ENCODE data around the gene FHIT.

Gene FHIT

DNA sequence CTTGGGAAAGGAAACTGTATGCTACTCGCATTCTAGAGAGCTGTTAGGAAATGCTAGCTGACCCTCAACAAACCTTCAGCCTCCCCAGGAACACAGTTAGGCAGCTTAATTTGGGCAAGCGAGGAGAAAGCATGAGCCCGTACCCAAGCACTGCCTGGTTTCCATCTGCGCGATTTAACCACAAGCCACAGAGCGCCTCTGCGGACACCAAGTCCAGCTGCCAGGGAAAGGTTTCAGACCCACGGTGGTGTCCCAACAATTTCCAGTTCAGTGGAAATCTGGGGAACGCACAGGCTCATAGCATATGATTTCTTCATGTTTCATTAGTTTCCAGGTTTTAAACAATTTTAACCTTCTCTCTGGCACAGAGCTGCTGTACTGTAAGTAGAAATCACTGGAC is 617.6 kb downstream of the FHIT start:
- Histone ChIP-seq H3K9me3 (ENCODE audit: control insufficient read depth in 5 of 5, low read length in 5 of 5) (no peaks in the 10 kb centered on the region), H3K27ac (ENCODE audit: low read depth, low read length) (no peak overlapping the region), H3K27me3 (ENCODE audit: control insufficient read depth in 5 of 5, insufficient read depth in 4 of 5, low read length in 5 of 5) (no peaks in the 10 kb centered on the region), H3K9ac (ENCODE audit: low read length in 5 of 5) (no peak overlapping the region), H3K4me3 (ENCODE audit: low read depth in 1 of 5, low read length in 5 of 5) (no peak overlapping the region), H3K36me3 (ENCODE audit: control insufficient read depth in 5 of 5, insufficient read depth in 5 of 5, low read length in 5 of 5) (no peaks in the 10 kb centered on the region), H3K4me1 (ENCODE audit: control insufficient read depth in 5 of 5, insufficient read depth in 5 of 5, low read length in 5 of 5) (peaks cover 0 to 7% (median 3%) of the 10 kb centered on the region in 5 donors)

DNA sequence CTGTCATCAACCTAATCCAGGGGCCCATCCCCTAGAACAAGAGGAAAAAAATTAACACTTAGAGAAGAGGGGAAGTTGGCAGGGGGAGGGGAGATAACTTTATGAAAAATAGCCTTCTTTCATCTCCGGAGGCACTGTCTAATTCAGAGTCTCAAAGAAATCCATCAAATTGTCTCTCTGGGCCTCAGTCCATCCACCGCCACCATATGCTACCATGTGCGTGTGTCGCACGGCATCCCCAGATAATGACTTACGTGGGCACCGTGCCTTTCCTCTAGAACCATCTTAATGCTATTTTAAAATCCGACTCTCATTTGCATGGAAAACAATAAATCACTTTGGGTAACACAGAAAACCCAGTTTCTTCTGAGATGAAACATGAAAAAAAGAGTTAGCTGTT is 619.7 kb downstream of the FHIT start:
- H3K27me3 ChIP-seq (ENCODE audit: control insufficient read depth in 5 of 5, insufficient read depth in 4 of 5, low read length in 5 of 5) = no peaks in the 10 kb centered on the region
- no peak overlapping the region for H3K9ac ChIP-seq (ENCODE audit: low read length in 5 of 5)
- H3K27ac ChIP-seq (ENCODE audit: low read depth, low read length) = no peak overlapping the region
- no peak overlapping the region for H3K4me3 ChIP-seq (ENCODE audit: low read depth in 1 of 5, low read length in 5 of 5)
- H3K9me3 ChIP-seq (ENCODE audit: control insufficient read depth in 5 of 5, low read length in 5 of 5) = no peaks in the 10 kb centered on the region
- H3K4me1 ChIP-seq (ENCODE audit: control insufficient read depth in 5 of 5, insufficient read depth in 5 of 5, low read length in 5 of 5) = peaks cover 0 to 7% (median 3%) of the 10 kb centered on the region in 5 donors
- no peaks in the 10 kb centered on the region for H3K36me3 ChIP-seq (ENCODE audit: control insufficient read depth in 5 of 5, insufficient read depth in 5 of 5, low read length in 5 of 5)

DNA sequence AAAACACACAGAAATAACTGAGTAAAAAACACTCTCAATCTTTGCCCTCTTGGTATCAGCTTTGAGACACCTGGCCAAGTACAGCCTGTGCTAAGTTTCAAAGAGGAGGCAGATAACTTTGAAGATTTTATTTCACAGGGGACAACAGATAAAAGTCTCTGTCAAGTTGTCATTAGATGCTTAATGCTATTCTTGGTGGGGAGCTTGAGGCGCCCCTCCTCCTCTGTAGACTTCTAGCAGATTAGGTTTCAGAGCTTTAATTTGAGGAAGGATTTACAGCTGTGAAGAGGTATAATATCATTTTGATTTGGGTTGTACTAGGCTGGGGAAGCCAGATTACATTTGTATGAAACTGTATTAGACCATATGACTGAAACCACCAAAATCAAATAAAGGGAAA is 620.3 kb downstream of the FHIT start:
- no peaks in the 10 kb centered on the region for H3K27me3 ChIP-seq (ENCODE audit: control insufficient read depth in 5 of 5, insufficient read depth in 4 of 5, low read length in 5 of 5)
- H3K4me1 ChIP-seq (ENCODE audit: control insufficient read depth in 5 of 5, insufficient read depth in 5 of 5, low read length in 5 of 5) = peaks cover 0 to 7% (median 3%) of the 10 kb centered on the region in 5 donors
- H3K9ac ChIP-seq (ENCODE audit: low read length in 5 of 5) = no peak overlapping the region
- no peaks in the 10 kb centered on the region for H3K36me3 ChIP-seq (ENCODE audit: control insufficient read depth in 5 of 5, insufficient read depth in 5 of 5, low read length in 5 of 5)
- H3K4me3 ChIP-seq (ENCODE audit: low read depth in 1 of 5, low read length in 5 of 5) = no peak overlapping the region
- no peaks in the 10 kb centered on the region for H3K9me3 ChIP-seq (ENCODE audit: control insufficient read depth in 5 of 5, low read length in 5 of 5)
- H3K27ac ChIP-seq (ENCODE audit: low read depth, low read length) = no peak overlapping the region

DNA sequence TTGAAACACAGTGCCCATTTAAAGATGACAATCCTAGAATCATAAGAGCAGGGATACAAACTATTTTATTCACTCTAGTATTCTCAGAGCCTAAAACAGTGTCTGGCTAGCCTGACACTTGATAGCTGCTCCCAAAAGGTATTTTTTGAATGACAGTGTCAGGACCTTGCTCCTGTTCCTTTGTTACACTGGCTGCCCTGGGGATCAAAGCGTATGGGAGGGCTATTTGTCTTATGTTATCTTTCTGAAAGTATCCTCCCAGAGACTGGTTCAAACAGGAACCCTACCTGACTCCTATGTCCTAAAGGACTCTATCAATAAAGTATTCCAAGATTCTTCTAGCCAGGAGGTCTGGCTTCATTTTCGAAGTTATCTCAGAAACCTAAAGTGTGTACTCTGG is 621.4 kb downstream of the FHIT start:
- no peak overlapping the region for H3K9ac ChIP-seq (ENCODE audit: low read length in 5 of 5)

DNA sequence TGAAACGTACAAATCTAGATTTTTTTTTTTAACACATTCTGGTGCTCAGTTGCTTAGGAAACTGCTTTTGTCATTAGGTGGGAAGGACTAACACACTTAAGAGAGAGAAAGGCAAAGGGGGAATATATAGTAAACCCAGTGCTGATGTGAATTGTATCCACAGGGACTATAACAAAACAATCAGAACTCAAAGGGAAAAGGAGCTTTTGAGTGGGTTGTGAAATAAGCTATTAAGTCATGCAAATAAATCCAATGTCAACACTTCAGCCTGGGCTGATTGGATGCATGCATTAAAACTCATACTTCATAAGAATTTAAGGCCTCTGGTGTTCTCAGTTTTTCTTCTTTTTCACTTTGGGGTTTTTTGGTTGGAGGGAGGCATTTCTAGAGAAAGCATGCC is 628.9 kb downstream of the FHIT start:
- Histone ChIP-seq H3K9ac (ENCODE audit: low read length in 5 of 5) (no peak overlapping the region), H3K4me3 (ENCODE audit: low read depth in 1 of 5, low read length in 5 of 5) (no peak overlapping the region), H3K36me3 (ENCODE audit: control insufficient read depth in 5 of 5, insufficient read depth in 5 of 5, low read length in 5 of 5) (no peaks in the 10 kb centered on the region), H3K27me3 (ENCODE audit: control insufficient read depth in 5 of 5, insufficient read depth in 4 of 5, low read length in 5 of 5) (no peaks in the 10 kb centered on the region), H3K27ac (ENCODE audit: low read depth, low read length) (no peak overlapping the region), H3K4me1 (ENCODE audit: control insufficient read depth in 5 of 5, insufficient read depth in 5 of 5, low read length in 5 of 5) (no peaks in the 10 kb centered on the region), H3K9me3 (ENCODE audit: control insufficient read depth in 5 of 5, low read length in 5 of 5) (peaks cover 0 to 2% (median 0%) of the 10 kb centered on the region in 5 donors)

More for the DNA sequence above, 621.4 kb downstream of the FHIT start:
- peaks cover 0 to 7% (median 3%) of the 10 kb centered on the region in 5 donors for H3K4me1 ChIP-seq (ENCODE audit: control insufficient read depth in 5 of 5, insufficient read depth in 5 of 5, low read length in 5 of 5)
- H3K4me3 ChIP-seq (ENCODE audit: low read depth in 1 of 5, low read length in 5 of 5) = no peak overlapping the region
- H3K36me3 ChIP-seq (ENCODE audit: control insufficient read depth in 5 of 5, insufficient read depth in 5 of 5, low read length in 5 of 5) = no peaks in the 10 kb centered on the region
- H3K27ac ChIP-seq (ENCODE audit: low read depth, low read length) = no peak overlapping the region
- H3K9me3 ChIP-seq (ENCODE audit: control insufficient read depth in 5 of 5, low read length in 5 of 5) = no peaks in the 10 kb centered on the region
- no peaks in the 10 kb centered on the region for H3K27me3 ChIP-seq (ENCODE audit: control insufficient read depth in 5 of 5, insufficient read depth in 4 of 5, low read length in 5 of 5)

DNA sequence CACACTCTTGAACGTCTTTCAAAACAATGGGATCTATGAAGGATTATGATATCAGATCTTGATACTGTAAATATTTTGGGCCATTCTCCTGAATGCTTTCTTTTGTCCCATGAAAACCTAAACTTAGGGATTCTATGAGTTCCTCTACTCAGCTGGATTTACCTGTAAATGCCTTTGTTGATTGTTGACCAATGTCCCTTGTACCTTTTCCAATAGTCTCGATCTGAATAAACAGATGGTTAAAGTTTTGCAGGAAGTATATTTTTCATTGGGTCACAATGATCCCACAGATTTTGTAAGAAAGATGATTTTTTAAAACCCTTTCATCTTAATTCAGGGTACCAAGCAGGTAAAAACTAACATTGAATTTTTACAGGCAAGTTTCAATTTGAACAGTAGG is 634.1 kb downstream of the FHIT start:
- no peak overlapping the region for H3K27ac ChIP-seq (ENCODE audit: low read depth, low read length)
- peaks cover 0 to 2% (median 0%) of the 10 kb centered on the region in 5 donors for H3K9me3 ChIP-seq (ENCODE audit: control insufficient read depth in 5 of 5, low read length in 5 of 5)
- no peaks in the 10 kb centered on the region for H3K4me1 ChIP-seq (ENCODE audit: control insufficient read depth in 5 of 5, insufficient read depth in 5 of 5, low read length in 5 of 5)
- H3K4me3 ChIP-seq (ENCODE audit: low read depth in 1 of 5, low read length in 5 of 5) = no peak overlapping the region
- no peaks in the 10 kb centered on the region for H3K36me3 ChIP-seq (ENCODE audit: control insufficient read depth in 5 of 5, insufficient read depth in 5 of 5, low read length in 5 of 5)
- no peaks in the 10 kb centered on the region for H3K27me3 ChIP-seq (ENCODE audit: control insufficient read depth in 5 of 5, insufficient read depth in 4 of 5, low read length in 5 of 5)
- H3K9ac ChIP-seq (ENCODE audit: low read length in 5 of 5) = no peak overlapping the region

DNA sequence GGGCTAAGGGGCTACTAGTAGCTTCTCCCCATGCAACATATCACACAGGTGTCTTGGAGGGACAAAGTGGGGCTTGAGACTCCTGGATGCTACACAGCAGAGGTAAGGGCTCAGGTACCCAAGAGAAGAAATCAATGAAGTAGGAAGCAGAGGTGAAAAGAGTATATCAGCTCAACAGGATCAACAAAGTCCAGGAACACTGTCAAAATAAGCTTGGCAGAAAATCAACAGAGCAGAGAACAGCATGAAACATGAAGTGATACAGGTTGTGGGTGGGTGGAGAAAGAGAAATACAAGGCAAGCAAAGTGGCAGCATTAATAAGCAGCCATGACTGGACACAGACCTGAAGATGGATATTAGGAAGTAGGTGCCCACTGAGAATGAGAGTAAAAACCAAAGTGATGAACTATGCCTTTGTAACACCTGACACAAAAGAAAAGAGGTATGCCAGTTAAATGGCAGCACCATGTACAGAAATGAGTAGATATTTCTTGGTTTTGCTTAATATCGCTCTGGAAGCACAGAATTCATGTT is 637.4 kb downstream of the FHIT start:
- H3K9ac ChIP-seq (ENCODE audit: low read length in 5 of 5) = no peak overlapping the region
- H3K27ac ChIP-seq (ENCODE audit: low read depth, low read length) = no peak overlapping the region
- no peak overlapping the region for H3K4me3 ChIP-seq (ENCODE audit: low read depth in 1 of 5, low read length in 5 of 5)
- peaks cover 0 to 13% (median 6%) of the 10 kb centered on the region in 5 donors for H3K4me1 ChIP-seq (ENCODE audit: control insufficient read depth in 5 of 5, insufficient read depth in 5 of 5, low read length in 5 of 5)
- no peaks in the 10 kb centered on the region for H3K36me3 ChIP-seq (ENCODE audit: control insufficient read depth in 5 of 5, insufficient read depth in 5 of 5, low read length in 5 of 5)
- no peaks in the 10 kb centered on the region for H3K9me3 ChIP-seq (ENCODE audit: control insufficient read depth in 5 of 5, low read length in 5 of 5)
- no peaks in the 10 kb centered on the region for H3K27me3 ChIP-seq (ENCODE audit: control insufficient read depth in 5 of 5, insufficient read depth in 4 of 5, low read length in 5 of 5)

DNA sequence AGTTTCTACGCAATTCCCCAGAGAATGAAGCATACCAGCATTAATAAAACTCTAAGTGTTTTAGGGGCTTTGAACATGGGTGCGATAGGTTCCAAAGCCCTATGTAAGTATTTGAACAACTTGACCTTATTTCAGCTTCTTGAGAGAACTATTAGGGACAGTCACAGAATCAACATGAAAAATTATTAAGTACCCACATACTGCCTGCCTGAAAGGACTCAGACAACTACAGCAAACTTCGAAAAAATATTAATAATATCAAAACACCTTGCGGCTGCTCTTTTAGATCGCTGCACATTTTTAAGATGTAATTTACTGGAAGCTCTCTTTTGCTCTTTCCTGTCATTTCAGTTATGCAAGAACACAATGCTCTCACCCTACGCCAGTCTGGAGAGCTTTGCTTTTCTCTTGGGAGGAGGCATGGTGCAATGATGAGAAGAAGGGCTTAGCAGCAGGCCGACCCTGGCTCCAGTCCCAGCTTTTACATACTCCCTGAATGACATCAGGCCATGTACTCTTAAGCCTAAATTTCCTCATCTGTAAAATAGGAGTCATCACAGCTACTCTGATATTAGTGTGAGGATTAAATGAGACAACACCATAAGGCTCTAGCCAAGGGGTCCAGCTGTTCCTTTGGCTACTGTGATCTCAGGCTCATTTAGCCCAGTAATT is 640.7 kb downstream of the FHIT start:
- Histone ChIP-seq H3K9ac (ENCODE audit: low read length in 5 of 5) (no peak overlapping the region), H3K9me3 (ENCODE audit: control insufficient read depth in 5 of 5, low read length in 5 of 5) (no peaks in the 10 kb centered on the region), H3K36me3 (ENCODE audit: control insufficient read depth in 5 of 5, insufficient read depth in 5 of 5, low read length in 5 of 5) (no peaks in the 10 kb centered on the region), H3K27ac (ENCODE audit: low read depth, low read length) (no peak overlapping the region), H3K4me1 (ENCODE audit: control insufficient read depth in 5 of 5, insufficient read depth in 5 of 5, low read length in 5 of 5) (peaks cover 0 to 13% (median 6%) of the 10 kb centered on the region in 5 donors), H3K4me3 (ENCODE audit: low read depth in 1 of 5, low read length in 5 of 5) (no peak overlapping the region), H3K27me3 (ENCODE audit: control insufficient read depth in 5 of 5, insufficient read depth in 4 of 5, low read length in 5 of 5) (no peaks in the 10 kb centered on the region)

DNA sequence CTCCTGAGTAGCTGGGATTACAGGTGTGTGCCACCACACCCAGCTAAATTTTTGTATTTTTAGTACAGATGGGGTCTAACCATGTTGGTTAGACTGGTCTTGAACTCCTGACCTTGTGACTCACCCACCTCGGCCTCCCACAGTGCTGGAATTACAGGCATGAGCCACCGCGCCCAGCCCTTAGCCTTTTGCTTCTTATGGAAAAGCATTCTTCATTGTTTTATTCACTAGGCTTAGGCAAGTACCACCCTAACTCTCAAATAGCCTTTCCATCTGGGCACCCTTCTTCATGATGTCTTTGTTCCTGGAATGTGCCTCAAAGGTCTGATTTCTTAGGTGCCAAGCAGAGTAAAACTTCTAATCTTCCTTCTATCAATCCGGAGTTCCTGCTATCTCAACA is 641.8 kb downstream of the FHIT start:
- Histone ChIP-seq H3K9ac (ENCODE audit: low read length in 5 of 5) (no peak overlapping the region), H3K27me3 (ENCODE audit: control insufficient read depth in 5 of 5, insufficient read depth in 4 of 5, low read length in 5 of 5) (no peaks in the 10 kb centered on the region), H3K9me3 (ENCODE audit: control insufficient read depth in 5 of 5, low read length in 5 of 5) (no peaks in the 10 kb centered on the region), H3K4me3 (ENCODE audit: low read depth in 1 of 5, low read length in 5 of 5) (no peak overlapping the region), H3K4me1 (ENCODE audit: control insufficient read depth in 5 of 5, insufficient read depth in 5 of 5, low read length in 5 of 5) (peaks cover 0 to 13% (median 6%) of the 10 kb centered on the region in 5 donors), H3K36me3 (ENCODE audit: control insufficient read depth in 5 of 5, insufficient read depth in 5 of 5, low read length in 5 of 5) (no peaks in the 10 kb centered on the region), H3K27ac (ENCODE audit: low read depth, low read length) (no peak overlapping the region)

DNA sequence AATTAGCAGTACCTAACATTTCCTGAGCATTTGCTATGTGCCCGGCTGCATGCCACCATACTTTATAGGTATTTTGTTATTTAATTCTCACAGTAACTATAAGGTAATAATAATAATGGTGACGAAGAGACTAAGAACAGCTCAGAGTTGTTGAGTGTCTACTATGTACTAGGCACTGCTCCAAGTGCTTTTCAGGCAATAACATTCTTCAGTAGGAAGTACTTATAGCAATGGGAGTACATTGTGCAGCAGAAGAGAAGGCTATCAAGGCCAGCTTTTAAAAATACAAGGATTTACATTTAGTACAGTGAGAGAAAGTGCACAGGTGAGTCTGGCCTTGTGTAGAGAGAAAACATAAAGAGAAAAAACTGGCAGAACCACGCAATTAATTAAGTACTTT is 647.4 kb downstream of the FHIT start:
- Histone ChIP-seq H3K27ac (ENCODE audit: low read depth, low read length) (no peak overlapping the region), H3K4me1 (ENCODE audit: control insufficient read depth in 5 of 5, insufficient read depth in 5 of 5, low read length in 5 of 5) (peaks cover 0 to 3% (median 2%) of the 10 kb centered on the region in 5 donors), H3K9me3 (ENCODE audit: control insufficient read depth in 5 of 5, low read length in 5 of 5) (no peaks in the 10 kb centered on the region), H3K36me3 (ENCODE audit: control insufficient read depth in 5 of 5, insufficient read depth in 5 of 5, low read length in 5 of 5) (no peaks in the 10 kb centered on the region), H3K9ac (ENCODE audit: low read length in 5 of 5) (no peak overlapping the region), H3K4me3 (ENCODE audit: low read depth in 1 of 5, low read length in 5 of 5) (no peak overlapping the region), H3K27me3 (ENCODE audit: control insufficient read depth in 5 of 5, insufficient read depth in 4 of 5, low read length in 5 of 5) (no peaks in the 10 kb centered on the region)
